ENCODE measurements around the gene SPG7.

DNA sequence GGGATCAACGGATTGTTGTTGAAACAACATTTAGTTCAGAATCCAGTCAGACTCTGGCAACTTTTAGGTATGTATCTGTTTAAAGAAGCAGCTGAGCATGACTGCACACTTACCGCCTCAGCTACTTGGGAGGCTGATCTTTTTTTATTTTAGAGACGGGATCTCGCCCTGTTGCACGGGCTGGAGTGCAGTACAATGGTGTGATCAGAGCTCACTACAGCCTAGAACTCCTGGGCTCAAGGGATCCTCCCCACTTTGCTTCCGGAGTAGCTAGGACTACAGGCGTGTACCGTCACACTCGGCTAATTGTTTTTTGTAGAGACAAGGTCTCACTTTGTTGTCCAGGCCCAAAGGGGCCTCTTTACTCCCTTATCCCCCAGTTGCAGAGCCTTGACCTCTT, 2.3 kb downstream of the SPG7 start:
- TF ChIP-seq, protein P1, sequence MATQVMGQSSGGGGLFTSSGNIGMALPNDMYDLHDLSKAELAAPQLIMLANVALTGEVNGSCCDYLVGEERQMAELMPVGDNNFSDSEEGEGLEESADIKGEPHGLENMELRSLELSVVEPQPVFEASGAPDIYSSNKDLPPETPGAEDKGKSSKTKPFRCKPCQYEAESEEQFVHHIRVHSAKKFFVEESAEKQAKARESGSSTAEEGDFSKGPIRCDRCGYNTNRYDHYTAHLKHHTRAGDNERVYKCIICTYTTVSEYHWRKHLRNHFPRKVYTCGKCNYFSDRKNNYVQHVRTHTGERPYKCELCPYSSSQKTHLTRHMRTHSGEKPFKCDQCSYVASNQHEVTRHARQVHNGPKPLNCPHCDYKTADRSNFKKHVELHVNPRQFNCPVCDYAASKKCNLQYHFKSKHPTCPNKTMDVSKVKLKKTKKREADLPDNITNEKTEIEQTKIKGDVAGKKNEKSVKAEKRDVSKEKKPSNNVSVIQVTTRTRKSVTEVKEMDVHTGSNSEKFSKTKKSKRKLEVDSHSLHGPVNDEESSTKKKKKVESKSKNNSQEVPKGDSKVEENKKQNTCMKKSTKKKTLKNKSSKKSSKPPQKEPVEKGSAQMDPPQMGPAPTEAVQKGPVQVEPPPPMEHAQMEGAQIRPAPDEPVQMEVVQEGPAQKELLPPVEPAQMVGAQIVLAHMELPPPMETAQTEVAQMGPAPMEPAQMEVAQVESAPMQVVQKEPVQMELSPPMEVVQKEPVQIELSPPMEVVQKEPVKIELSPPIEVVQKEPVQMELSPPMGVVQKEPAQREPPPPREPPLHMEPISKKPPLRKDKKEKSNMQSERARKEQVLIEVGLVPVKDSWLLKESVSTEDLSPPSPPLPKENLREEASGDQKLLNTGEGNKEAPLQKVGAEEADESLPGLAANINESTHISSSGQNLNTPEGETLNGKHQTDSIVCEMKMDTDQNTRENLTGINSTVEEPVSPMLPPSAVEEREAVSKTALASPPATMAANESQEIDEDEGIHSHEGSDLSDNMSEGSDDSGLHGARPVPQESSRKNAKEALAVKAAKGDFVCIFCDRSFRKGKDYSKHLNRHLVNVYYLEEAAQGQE (IDR thresholded peaks at IDR 0.05; ENCODE audit: low read depth) = no peak
- TF ChIP-seq YY1 (IDR thresholded peaks at IDR 0.05; ENCODE audit: low read depth) (no peak), TAF1 (IDR thresholded peaks at IDR 0.05; ENCODE audit: low read depth) (no peak)
- TF ChIP-seq, protein P2, sequence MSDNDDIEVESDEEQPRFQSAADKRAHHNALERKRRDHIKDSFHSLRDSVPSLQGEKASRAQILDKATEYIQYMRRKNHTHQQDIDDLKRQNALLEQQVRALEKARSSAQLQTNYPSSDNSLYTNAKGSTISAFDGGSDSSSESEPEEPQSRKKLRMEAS (IDR thresholded peaks at IDR 0.05) = no peak

Measured in Ishikawa (cell line).